IPS-20b (cell line): Measurements from ENCODE around the gene SSBP3.

Experiments
- H3K27ac ChIP-seq: one replicate; pipeline ENCODE4 v1.5.1; 2013; ENCODE audit warnings: low read length
- H3K27me3 ChIP-seq: 2 replicates; pipeline ENCODE4 v1.6.1; 2013; ENCODE audit warnings: mild to moderate bottlenecking, low read length, inconsistent platforms; ENCODE audit not compliant: insufficient read depth
- H3K36me3 ChIP-seq: 2 replicates; pipeline ENCODE4 v1.6.1; 2013; ENCODE audit warnings: low read depth, mild to moderate bottlenecking, inconsistent platforms, low read length, moderate library complexity; ENCODE audit not compliant: insufficient read depth
- H3K4me1 ChIP-seq: 2 replicates; pipeline ENCODE4 v1.6.1; 2013; ENCODE audit warnings: mild to moderate bottlenecking, control low read depth, inconsistent platforms, low read length, moderate library complexity; ENCODE audit not compliant: insufficient read depth
- H3K4me3 ChIP-seq: 2 replicates; pipeline ENCODE4 v1.5.1; 2013; ENCODE audit warnings: mild to moderate bottlenecking, low read length, inconsistent platforms
- H3K9ac ChIP-seq: 2 replicates; pipeline ENCODE4 v1.6.1; 2013; ENCODE audit warnings: low read depth, mild to moderate bottlenecking, inconsistent platforms, low read length, moderate library complexity
- H3K9me3 ChIP-seq: 2 replicates; pipeline ENCODE4 v1.6.1; 2013; ENCODE audit warnings: mild to moderate bottlenecking, low read depth, low read length, inconsistent platforms; ENCODE audit not compliant: insufficient read depth

Gene SSBP3

GRCh38 chr1:54365398-54365797 is 40.8 kb downstream of the SSBP3 start:
- no peak overlapping the region for H3K27ac ChIP-seq
- H3K4me1 ChIP-seq = peaks cover 26% of the 10 kb centered on the region
- no peaks in the 10 kb centered on the region for H3K9me3 ChIP-seq
- no peak overlapping the region for H3K4me3 ChIP-seq
- H3K36me3 ChIP-seq = peaks cover 18% of the 10 kb centered on the region
- H3K9ac ChIP-seq = peak overlapping the region; percentile 42; the same call in 1 of the 2 replicates
- H3K27me3 ChIP-seq = no peaks in the 10 kb centered on the region

GRCh38 chr1:54364995-54365394 is 41.2 kb downstream of the SSBP3 start:
- Histone ChIP-seq H3K27me3 (no peaks in the 10 kb centered on the region), H3K36me3 (peaks cover 14% of the 10 kb centered on the region), H3K27ac (peak overlapping the region; percentile 54)

GRCh38 chr1:54364582-54364981 is 41.6 kb downstream of the SSBP3 start:
- Histone ChIP-seq H3K4me3 (no peak overlapping the region; the same call in 1 of the 2 replicates), H3K4me1 (peaks cover 29% of the 10 kb centered on the region), H3K9me3 (no peaks in the 10 kb centered on the region), H3K27ac (peak overlapping the region; percentile 54), H3K9ac (peak overlapping the region; percentile 42; the same call in 1 of the 2 replicates), H3K27me3 (no peaks in the 10 kb centered on the region), H3K36me3 (peaks cover 12% of the 10 kb centered on the region)

More at GRCh38 chr1:54364995-54365394, 41.2 kb downstream of the SSBP3 start:
- peak overlapping the region; percentile 42; the same call in 1 of the 2 replicates for H3K9ac ChIP-seq
- H3K4me1 ChIP-seq = peaks cover 26% of the 10 kb centered on the region
- no peak overlapping the region; the same call in 1 of the 2 replicates for H3K4me3 ChIP-seq
- H3K9me3 ChIP-seq = no peaks in the 10 kb centered on the region

GRCh38 chr1:54363925-54364324 is 42.3 kb downstream of the SSBP3 start:
- Histone ChIP-seq H3K27ac (no peak overlapping the region), H3K4me3 (no peak overlapping the region), H3K4me1 (peaks cover 34% of the 10 kb centered on the region), H3K36me3 (peaks cover 14% of the 10 kb centered on the region; the same call in 1 of the 2 replicates), H3K9me3 (no peaks in the 10 kb centered on the region), H3K27me3 (no peaks in the 10 kb centered on the region), H3K9ac (no peak overlapping the region)

- no peak overlapping the region for H3K4me3 ChIP-seq
- H3K27ac ChIP-seq = no peak overlapping the region
- peaks cover 34% of the 10 kb centered on the region for H3K4me1 ChIP-seq
- H3K9me3 ChIP-seq = no peaks in the 10 kb centered on the region
- H3K36me3 ChIP-seq = peaks cover 24% of the 10 kb centered on the region
- no peak overlapping the region for H3K9ac ChIP-seq
- H3K27me3 ChIP-seq = no peaks in the 10 kb centered on the region
Measured at GRCh38 chr1:54362881-54363340, 43.3 kb downstream of the SSBP3 start.

- Histone ChIP-seq H3K9me3 (no peaks in the 10 kb centered on the region), H3K27me3 (no peaks in the 10 kb centered on the region), H3K27ac (no peak overlapping the region), H3K4me3 (no peak overlapping the region), H3K9ac (no peak overlapping the region), H3K4me1 (peaks cover 38% of the 10 kb centered on the region), H3K36me3 (peaks cover 26% of the 10 kb centered on the region)
Measured at GRCh38 chr1:54361342-54361741, 44.9 kb downstream of the SSBP3 start.

GRCh38 chr1:54360165-54361005 is 45.8 kb downstream of the SSBP3 start:
- Histone ChIP-seq H3K27ac (no peak overlapping the region), H3K27me3 (no peaks in the 10 kb centered on the region), H3K9ac (no peak overlapping the region), H3K9me3 (no peaks in the 10 kb centered on the region), H3K4me1 (peaks cover 42% of the 10 kb centered on the region), H3K4me3 (no peak overlapping the region), H3K36me3 (peaks cover 22% of the 10 kb centered on the region)

- peaks cover 22% of the 10 kb centered on the region for H3K36me3 ChIP-seq
- no peaks in the 10 kb centered on the region for H3K27me3 ChIP-seq
- H3K9ac ChIP-seq = no peak overlapping the region
- H3K27ac ChIP-seq = no peak overlapping the region
- H3K4me1 ChIP-seq = peaks cover 39% of the 10 kb centered on the region
- H3K4me3 ChIP-seq = no peak overlapping the region
- no peaks in the 10 kb centered on the region for H3K9me3 ChIP-seq
Measured at GRCh38 chr1:54359393-54360162, 46.6 kb downstream of the SSBP3 start.

- no peak overlapping the region for H3K27ac ChIP-seq
Measured at GRCh38 chr1:54358503-54359168, 47.6 kb downstream of the SSBP3 start.

GRCh38 chr1:54357967-54358366 is 48.2 kb downstream of the SSBP3 start:
- Histone ChIP-seq H3K36me3 (peaks cover 22% of the 10 kb centered on the region), H3K27ac (no peak overlapping the region), H3K9ac (no peak overlapping the region), H3K9me3 (no peaks in the 10 kb centered on the region), H3K27me3 (no peaks in the 10 kb centered on the region), H3K4me1 (peaks cover 48% of the 10 kb centered on the region), H3K4me3 (no peak overlapping the region)

More at GRCh38 chr1:54358503-54359168, 47.6 kb downstream of the SSBP3 start:
- H3K9ac ChIP-seq = no peak overlapping the region
- H3K9me3 ChIP-seq = no peaks in the 10 kb centered on the region
- H3K27me3 ChIP-seq = no peaks in the 10 kb centered on the region
- H3K36me3 ChIP-seq = peaks cover 22% of the 10 kb centered on the region
- no peak overlapping the region for H3K4me3 ChIP-seq
- peaks cover 41% of the 10 kb centered on the region for H3K4me1 ChIP-seq

GRCh38 chr1:54356680-54357147 is 49.5 kb downstream of the SSBP3 start:
- Histone ChIP-seq H3K27ac (no peak overlapping the region), H3K36me3 (peaks cover 22% of the 10 kb centered on the region), H3K4me1 (peaks cover 56% of the 10 kb centered on the region), H3K9me3 (no peaks in the 10 kb centered on the region), H3K4me3 (no peak overlapping the region), H3K9ac (peak overlapping the region; percentile 1; the same call in 1 of the 2 replicates), H3K27me3 (no peaks in the 10 kb centered on the region)
